ENCODE data around the gene TMEM128. TPM values are rescaled to one million over a fixed set of nuclear protein-coding genes. Genes with fewer than 3 reads are reported as not detected.
A peak's percentile ranks its signal among the peaks of the same experiment; 100 is the strongest.

The TMEM128 gene
- total RNA-seq, 1 donor from 2014 or later = 26.4 TPM

DNA sequence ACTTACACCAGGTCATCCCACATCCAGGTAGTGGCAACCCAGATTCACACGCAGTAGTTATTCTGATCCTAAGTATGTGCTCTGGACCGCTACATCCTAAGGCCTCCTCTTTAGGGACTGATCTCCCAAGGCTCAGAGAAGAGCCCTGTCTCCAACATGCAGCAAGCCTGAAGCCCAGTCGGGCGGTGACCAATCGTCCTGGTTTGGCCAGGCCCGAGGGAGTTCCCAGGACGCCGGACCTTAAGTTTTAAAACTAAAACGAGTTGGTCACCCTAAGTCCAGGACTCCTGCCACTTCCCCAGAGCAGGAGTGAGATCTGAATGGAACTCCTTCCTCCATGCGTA lies 41.5 kb upstream of the TMEM128 start:
- intact Hi-C loops (cut with DNase I) = no loop called here
- Histone ChIP-seq H3K27me3 (no peaks in the 10 kb centered on the region), H3K4me1 (peaks cover 20% of the 10 kb centered on the region), H3K9me3 (no peaks in the 10 kb centered on the region), H3K36me3 (peaks cover 21% of the 10 kb centered on the region), H3K4me3 (peak overlapping the region; percentile 98), H3K27ac (peak overlapping the region; percentile 80)
- DNase-seq (no peak), ATAC-seq (peak; percentile 2)
- TF ChIP-seq, protein P1, sequence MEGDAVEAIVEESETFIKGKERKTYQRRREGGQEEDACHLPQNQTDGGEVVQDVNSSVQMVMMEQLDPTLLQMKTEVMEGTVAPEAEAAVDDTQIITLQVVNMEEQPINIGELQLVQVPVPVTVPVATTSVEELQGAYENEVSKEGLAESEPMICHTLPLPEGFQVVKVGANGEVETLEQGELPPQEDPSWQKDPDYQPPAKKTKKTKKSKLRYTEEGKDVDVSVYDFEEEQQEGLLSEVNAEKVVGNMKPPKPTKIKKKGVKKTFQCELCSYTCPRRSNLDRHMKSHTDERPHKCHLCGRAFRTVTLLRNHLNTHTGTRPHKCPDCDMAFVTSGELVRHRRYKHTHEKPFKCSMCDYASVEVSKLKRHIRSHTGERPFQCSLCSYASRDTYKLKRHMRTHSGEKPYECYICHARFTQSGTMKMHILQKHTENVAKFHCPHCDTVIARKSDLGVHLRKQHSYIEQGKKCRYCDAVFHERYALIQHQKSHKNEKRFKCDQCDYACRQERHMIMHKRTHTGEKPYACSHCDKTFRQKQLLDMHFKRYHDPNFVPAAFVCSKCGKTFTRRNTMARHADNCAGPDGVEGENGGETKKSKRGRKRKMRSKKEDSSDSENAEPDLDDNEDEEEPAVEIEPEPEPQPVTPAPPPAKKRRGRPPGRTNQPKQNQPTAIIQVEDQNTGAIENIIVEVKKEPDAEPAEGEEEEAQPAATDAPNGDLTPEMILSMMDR (IDR thresholded peaks at IDR 0.05) = no peak

DNA sequence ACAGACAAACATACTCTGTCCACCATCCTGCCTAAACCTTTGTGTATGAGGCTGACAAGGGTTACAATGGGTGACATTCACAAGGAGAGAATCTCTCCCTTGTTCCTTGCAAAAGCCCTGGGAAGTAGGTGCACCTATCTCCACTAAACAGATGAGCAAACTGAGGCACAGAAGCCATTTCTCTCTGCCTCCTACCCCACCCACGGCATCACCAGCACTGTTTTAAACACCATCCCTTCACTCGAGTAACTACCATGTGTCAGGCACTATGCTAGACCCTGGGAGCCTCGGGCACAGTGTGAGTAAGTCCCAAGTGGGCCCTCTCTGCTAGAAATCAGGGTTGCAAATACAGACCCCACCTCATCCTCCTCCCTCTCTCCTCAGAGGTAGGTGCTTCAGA lies 41.0 kb upstream of the TMEM128 start:
- Histone ChIP-seq H3K36me3 (peaks cover 26% of the 10 kb centered on the region), H3K4me3 (peak overlapping the region; percentile 98), H3K27me3 (no peaks in the 10 kb centered on the region), H3K9me3 (no peaks in the 10 kb centered on the region), H3K4me1 (peaks cover 20% of the 10 kb centered on the region), H3K27ac (no peak overlapping the region)
- DNase-seq (no peak), ATAC-seq (no peak)
- intact Hi-C loops (cut with DNase I) = no loop called here
- TF ChIP-seq, protein P1 (IDR thresholded peaks at IDR 0.05) = no peak

DNA sequence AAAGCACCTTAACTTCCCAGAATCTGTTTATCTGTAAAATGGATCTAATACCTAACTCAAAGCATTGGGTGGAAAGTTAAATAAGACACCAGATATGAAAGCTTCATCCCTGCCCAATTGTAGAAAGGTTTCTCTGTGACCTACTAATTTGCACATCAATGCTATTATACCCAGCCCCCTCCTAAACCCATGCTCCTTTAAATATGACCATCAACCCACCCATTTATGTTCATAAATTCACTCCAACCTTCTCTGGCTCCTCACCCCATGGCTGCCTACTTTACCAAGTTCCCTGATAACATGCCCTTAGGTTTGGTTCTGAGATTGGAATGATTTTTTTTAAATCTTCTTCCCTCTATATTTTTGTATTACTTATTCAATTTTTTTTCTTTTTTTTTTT lies 40.1 kb upstream of the TMEM128 start:
- TF ChIP-seq, protein P1 (IDR thresholded peaks at IDR 0.05) = no peak
- ATAC-seq (no peak), DNase-seq (no peak)
- Histone ChIP-seq H3K4me1 (peaks cover 20% of the 10 kb centered on the region), H3K27me3 (no peaks in the 10 kb centered on the region), H3K4me3 (no peak overlapping the region), H3K36me3 (peaks cover 36% of the 10 kb centered on the region), H3K27ac (no peak overlapping the region), H3K9me3 (no peaks in the 10 kb centered on the region)
- intact Hi-C loops (cut with DNase I) = no loop called here

DNA sequence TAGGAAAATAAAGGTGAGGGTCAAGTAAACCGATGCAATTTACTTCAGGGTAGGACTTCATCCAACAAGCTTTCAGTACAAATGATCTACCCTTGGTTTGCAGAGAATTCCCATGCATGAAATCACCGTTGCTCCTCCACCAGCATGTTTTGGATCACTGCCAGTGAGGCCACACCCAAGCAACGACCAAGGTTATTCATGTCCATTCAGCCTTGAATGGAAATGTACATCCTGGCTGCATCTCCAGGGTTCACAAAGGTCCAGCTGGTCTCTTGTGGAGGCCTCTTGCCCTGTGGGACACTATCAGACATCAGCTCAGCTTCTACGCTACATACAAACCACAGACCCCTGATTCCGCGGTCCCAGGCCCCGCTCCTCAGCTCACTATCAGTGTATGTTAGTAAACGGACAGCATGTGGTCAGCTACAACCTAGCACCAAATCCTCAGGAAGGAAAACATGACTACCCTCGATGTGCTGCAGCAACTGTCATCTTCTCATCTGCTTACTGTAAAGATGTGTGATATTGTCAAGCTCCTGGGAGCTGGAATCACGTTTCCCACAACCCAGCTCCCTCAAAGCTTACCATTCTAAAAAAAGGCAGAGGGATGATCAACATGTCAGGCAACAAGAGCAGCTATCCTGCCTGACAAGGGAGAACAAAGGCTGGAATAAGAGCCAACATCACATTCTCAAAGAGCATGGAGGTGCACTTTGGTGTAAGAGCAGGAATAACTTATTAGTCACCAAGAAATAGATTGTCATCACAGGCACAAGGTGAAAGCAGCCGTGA lies 37.0 kb upstream of the TMEM128 start:
- TF ChIP-seq, protein P1 (IDR thresholded peaks at IDR 0.05) = no peak
- Histone ChIP-seq H3K9me3 (no peaks in the 10 kb centered on the region), H3K27ac (no peak overlapping the region), H3K36me3 (peaks cover 60% of the 10 kb centered on the region), H3K27me3 (no peaks in the 10 kb centered on the region), H3K4me3 (no peak overlapping the region), H3K4me1 (peaks cover 10% of the 10 kb centered on the region)
- intact Hi-C loops (cut with DNase I) = no loop called here
- DNase-seq (no peak), ATAC-seq (no peak)

DNA sequence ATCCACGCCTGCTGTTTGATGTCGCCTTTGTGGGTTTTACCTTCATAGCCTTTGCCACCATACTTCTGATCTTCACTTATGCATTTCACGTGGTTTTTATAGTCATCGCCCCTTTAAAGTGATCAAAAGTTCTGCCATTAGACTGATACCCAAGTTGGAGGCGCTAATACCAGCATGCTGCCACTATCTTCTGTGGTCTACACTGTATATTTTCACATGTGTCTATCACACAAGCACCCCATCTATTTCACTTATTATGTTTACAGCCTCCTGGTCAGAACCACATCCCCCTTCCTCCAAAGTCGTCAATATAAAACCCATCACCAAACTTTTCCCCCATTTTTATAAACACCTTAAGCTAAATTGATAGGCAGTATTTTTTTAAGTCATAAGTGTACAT lies 33.8 kb upstream of the TMEM128 start:
- Histone ChIP-seq H3K27me3 (no peaks in the 10 kb centered on the region), H3K36me3 (peaks cover 92% of the 10 kb centered on the region), H3K9me3 (no peaks in the 10 kb centered on the region), H3K4me1 (no peaks in the 10 kb centered on the region), H3K4me3 (no peak overlapping the region), H3K27ac (no peak overlapping the region)
- intact Hi-C loops (cut with DNase I) = no loop called here
- TF ChIP-seq, protein P1 (IDR thresholded peaks at IDR 0.05) = no peak
- ATAC-seq (no peak), DNase-seq (no peak)
